Measurements from ENCODE around the gene NOP16.

Gene NOP16

GRCh38 chr5:176384366-176384930 lies 4.0 kb downstream of the NOP16 start:
- DNase-seq, result no peak

- no peak for DNase-seq
Measured at GRCh38 chr5:176383961-176384360, 4.4 kb downstream of the NOP16 start.

- no peak for DNase-seq
Measured at GRCh38 chr5:176383248-176383905, 5.0 kb downstream of the NOP16 start.

- DNase-seq, result no peak
Measured at GRCh38 chr5:176382721-176383120, 5.7 kb downstream of the NOP16 start.

GRCh38 chr5:176381979-176382378 lies 6.4 kb downstream of the NOP16 start:
- no peak for DNase-seq

- no peak for DNase-seq
Measured at GRCh38 chr5:176381423-176381822, 7.0 kb downstream of the NOP16 start.

GRCh38 chr5:176379881-176380280 lies 8.5 kb downstream of the NOP16 start:
- no peak for DNase-seq

- no peak for DNase-seq
Measured at GRCh38 chr5:176373100-176373818, 15.1 kb downstream of the NOP16 start.

GRCh38 chr5:176371621-176372539 lies 16.5 kb downstream of the NOP16 start:
- no peak for DNase-seq

GRCh38 chr5:176369934-176370711 lies 18.3 kb downstream of the NOP16 start:
- no peak for DNase-seq

- DNase-seq, result no peak
Measured at GRCh38 chr5:176368726-176369125, 19.7 kb downstream of the NOP16 start.

GRCh38 chr5:176366232-176366894 lies 22.0 kb downstream of the NOP16 start:
- DNase-seq, result no peak

GRCh38 chr5:176365351-176366231 lies 22.8 kb downstream of the NOP16 start, which contains the start of gene ARL10:
TSS of gene ARL10 (plus strand) at chr5:176365487. CDS start at chr5:176365564, 77 bp downstream.
- no peak for DNase-seq

GRCh38 chr5:176364765-176365350 lies 23.5 kb downstream of the NOP16 start:
- no peak for DNase-seq

- no peak for DNase-seq
Measured at GRCh38 chr5:176362233-176362490, 26.2 kb downstream of the NOP16 start.

GRCh38 chr5:176361437-176362232 lies 26.8 kb downstream of the NOP16 start, which contains the start of gene KIAA1191:
TSS of gene KIAA1191 (minus strand) at chr5:176361764. CDS start at chr5:176359508, 2,256 bp downstream.
- peak; percentile 86 for DNase-seq

GRCh38 chr5:176360894-176361436 lies 27.4 kb downstream of the NOP16 start:
- DNase-seq, result no peak

GRCh38 chr5:176359658-176360057 lies 28.7 kb downstream of the NOP16 start:
- no peak for DNase-seq

GRCh38 chr5:176356179-176356566 lies 32.2 kb downstream of the NOP16 start:
- no peak for DNase-seq

Measured in NCI-H226 (cell line).